Peyer's patch (tissue), 4 donors: Measurements from ENCODE around the gene CFAP70. TPM values are rescaled to one million over a fixed set of nuclear protein-coding genes. Genes with fewer than 3 reads are reported as not detected.
A peak's percentile ranks its signal among the peaks of the same experiment; 100 is the strongest.

Experiments
- DNase-seq, 3 donors: peaks; one replicate each; pipeline ENCODE4 v3.0.0-alpha.2; 2017 to 2019
- H3K27ac ChIP-seq, 4 donors: fragments of 200-600 bp; sonication (generic); one replicate each; pipeline ENCODE4 v1.5.1; 2016 to 2019
- H3K27me3 ChIP-seq, 2 donors: fragments of 200-600 bp; sonication (generic); one replicate each; pipeline ENCODE4 v1.5.1; 2019
- H3K36me3 ChIP-seq, 3 donors: fragments of 200-600 bp; sonication (generic); one replicate each; pipeline ENCODE4 v1.5.1; 2016 to 2019
- H3K4me1 ChIP-seq, 4 donors: fragments of 200-600 bp; sonication (generic); one replicate each; pipeline ENCODE4 v1.5.1; 2016 to 2019
- H3K4me3 ChIP-seq, 4 donors: fragments of 200-600 bp; sonication (generic); 1 replicate in 3 of 4; 2 replicates in 1 of 4; pipeline ENCODE4 v1.5.1; 2016 to 2019; ENCODE audit warnings: mild to moderate bottlenecking in 1 of 4
- H3K9me3 ChIP-seq, 4 donors: fragments of 200-600 bp; sonication (generic); one replicate each; pipeline ENCODE4 v1.5.1; 2016 to 2019; ENCODE audit warnings: mild to moderate bottlenecking in 1 of 4
- POLR2A ChIP-seq, 2 donors: fragments of 450-650 bp; IDR thresholded peaks; one replicate each; pipeline ENCODE4 v1.5.1; 2017; ENCODE audit warnings: antibody characterized with exemption in 2 of 2, mild to moderate bottlenecking in 2 of 2, moderate library complexity in 2 of 2
- total RNA-seq, 4 donors: library from RNA; depleted of rRNA; stranded (reverse); fragments of >200 nt; gene quantifications; one replicate each; pipeline ENCODE4 v1.1.0, GENCODE V29; 2016
- TF ChIP-seq, protein P1 (sequence below), 6 experiments: fragments of 450-650 bp in 4 of 6; fragments of 200-600 bp in 2 of 6; sonication (generic) in 1 of 6; IDR thresholded peaks; one replicate each; pipeline ENCODE4 v1.5.1; 2017 to 2019; ENCODE audit warnings: antibody characterized with exemption in 6 of 6, mild to moderate bottlenecking in 3 of 6, moderate library complexity in 1 of 6

The CFAP70 gene
- total RNA-seq, 4 donors from 2014 or later, result 0.88 to 5.8 (median 2.5) TPM

DNA sequence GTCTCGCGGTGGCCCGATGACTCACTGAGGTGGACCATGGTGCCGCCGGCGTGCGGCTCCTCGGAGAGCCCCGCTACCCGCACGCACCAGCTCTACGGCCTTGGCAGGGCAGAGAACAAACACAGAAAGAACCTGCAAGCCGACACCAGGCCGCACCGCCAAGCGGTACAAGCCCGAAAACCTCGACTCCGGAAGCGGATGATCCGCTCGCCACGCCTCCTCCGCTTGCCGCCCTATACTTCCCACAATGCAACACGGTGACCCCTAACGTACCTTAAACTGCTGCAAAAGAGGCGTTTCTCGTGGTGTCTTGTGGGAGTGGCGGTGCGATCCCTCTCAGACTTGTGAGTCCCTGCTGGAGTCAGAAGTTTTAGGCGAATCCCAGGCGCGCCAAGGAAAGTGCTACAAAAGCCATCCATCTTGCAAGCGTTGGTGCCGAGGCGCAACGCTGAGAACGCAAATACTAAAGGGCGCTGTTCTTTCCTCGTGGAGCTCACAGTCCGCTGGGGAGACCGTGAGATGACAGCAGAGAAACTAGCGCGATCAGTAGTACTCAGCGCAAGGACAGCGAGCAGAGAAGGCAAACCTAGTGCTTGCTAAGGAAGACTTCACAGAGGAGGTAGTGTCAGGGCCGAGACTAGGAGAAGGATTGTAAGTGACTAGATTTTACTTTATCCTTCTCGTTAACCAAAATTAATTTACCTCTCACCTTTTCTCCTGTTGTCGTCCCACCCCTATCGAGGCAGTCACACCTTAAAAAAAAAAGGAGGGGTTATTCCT is 106.0 kb downstream of the CFAP70 start, which contains the start of gene MRPS16:
MRPS16 (minus strand) TSS at position 200 of the 780 bp plus-strand sequence; CDS start at position 38, 162 bp downstream.
- H3K9me3 ChIP-seq, result no peaks in the 10 kb centered on the region
- peaks cover 0 to 21% (median 0%) of the 10 kb centered on the region in 3 donors for H3K36me3 ChIP-seq
- peak; percentile 72 to 76 for TF ChIP-seq POLR2A (IDR thresholded peaks at IDR 0.05)
- TF ChIP-seq, protein P1, sequence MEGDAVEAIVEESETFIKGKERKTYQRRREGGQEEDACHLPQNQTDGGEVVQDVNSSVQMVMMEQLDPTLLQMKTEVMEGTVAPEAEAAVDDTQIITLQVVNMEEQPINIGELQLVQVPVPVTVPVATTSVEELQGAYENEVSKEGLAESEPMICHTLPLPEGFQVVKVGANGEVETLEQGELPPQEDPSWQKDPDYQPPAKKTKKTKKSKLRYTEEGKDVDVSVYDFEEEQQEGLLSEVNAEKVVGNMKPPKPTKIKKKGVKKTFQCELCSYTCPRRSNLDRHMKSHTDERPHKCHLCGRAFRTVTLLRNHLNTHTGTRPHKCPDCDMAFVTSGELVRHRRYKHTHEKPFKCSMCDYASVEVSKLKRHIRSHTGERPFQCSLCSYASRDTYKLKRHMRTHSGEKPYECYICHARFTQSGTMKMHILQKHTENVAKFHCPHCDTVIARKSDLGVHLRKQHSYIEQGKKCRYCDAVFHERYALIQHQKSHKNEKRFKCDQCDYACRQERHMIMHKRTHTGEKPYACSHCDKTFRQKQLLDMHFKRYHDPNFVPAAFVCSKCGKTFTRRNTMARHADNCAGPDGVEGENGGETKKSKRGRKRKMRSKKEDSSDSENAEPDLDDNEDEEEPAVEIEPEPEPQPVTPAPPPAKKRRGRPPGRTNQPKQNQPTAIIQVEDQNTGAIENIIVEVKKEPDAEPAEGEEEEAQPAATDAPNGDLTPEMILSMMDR (IDR thresholded peaks at IDR 0.05), result no peak
- H3K4me1 ChIP-seq, result peaks cover 0 to 28% (median 9%) of the 10 kb centered on the region in 4 donors
- no peaks in the 10 kb centered on the region for H3K27me3 ChIP-seq
- peak; percentile 93 to 98 (median 95) for DNase-seq
- peak within 1 kb of the TSS; percentile 67 to 79 (median 68) for H3K4me3 ChIP-seq
- peak within 1 kb of the TSS; percentile 84 to 92 (median 88) for H3K27ac ChIP-seq

DNA sequence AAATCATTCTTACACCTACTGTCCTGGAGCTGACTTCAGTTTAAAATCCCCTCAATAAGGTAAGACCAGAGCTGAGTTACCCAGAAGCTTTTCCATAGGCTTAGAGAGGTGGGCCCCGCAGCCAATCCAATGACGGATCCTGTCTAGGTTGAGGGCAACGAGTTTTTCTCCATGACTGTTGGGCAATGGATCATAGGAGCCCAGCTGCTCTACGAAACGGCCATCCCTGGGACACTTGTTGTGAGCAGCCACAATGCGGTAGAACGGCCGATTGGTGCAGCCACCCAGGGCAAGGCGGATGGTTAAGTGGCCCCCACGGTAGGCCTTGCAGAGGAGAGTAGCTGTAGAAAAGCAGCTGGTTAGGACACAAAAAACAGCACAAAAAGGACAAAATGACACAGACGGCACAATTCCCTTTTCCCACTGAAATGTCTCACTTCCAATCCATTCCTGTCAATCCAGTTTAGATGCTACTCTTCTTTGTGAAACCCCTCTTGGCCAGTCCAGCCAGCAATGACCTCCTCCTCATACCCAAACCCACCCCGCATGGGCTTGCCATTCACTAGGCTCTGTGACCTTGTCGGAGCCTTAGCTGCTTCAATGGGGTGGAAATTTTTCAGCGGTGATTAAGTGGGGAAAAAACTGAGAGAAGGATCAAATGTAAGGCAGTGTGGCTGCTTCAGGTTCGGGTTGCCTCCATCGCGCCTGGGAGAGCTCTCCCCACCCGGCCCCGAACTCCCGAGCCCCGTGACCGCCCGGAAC is 106.8 kb downstream of the CFAP70 start:
- H3K36me3 ChIP-seq, result peaks cover 0 to 21% (median 0%) of the 10 kb centered on the region in 3 donors
- peak overlapping the region; percentile 67 to 79 (median 68) for H3K4me3 ChIP-seq
- no peaks in the 10 kb centered on the region for H3K9me3 ChIP-seq
- H3K27ac ChIP-seq, result peak overlapping the region; percentile 84 to 92 (median 88)
- no peaks in the 10 kb centered on the region for H3K27me3 ChIP-seq
- no peak for TF ChIP-seq POLR2A (IDR thresholded peaks at IDR 0.05)
- TF ChIP-seq, protein P1 (IDR thresholded peaks at IDR 0.05), result no peak
- no peak for DNase-seq
- H3K4me1 ChIP-seq, result peaks cover 0 to 30% (median 10%) of the 10 kb centered on the region in 4 donors

DNA sequence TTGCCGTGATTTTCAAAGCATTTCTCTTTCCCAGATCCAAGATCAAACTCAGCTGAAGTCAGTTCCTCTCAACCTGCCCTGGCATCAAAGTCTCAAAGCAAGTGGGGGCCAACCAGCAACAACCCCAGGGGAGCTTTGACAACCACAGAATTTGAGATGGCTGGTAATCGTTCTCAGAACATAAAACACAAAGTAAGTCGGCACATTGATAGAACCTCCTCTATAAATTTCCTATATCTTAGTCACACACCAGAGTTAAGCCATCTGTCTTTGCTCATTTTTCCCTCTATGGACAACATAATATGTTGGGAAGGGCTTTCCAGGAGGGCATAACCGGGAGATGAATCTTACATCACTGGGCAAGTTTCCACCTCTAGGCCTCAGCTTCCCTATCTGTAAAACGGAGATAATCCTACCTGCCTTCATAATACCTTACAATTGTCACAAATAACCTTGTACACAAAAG is 110.4 kb downstream of the CFAP70 start:
- H3K36me3 ChIP-seq, result peaks cover 0 to 32% (median 0%) of the 10 kb centered on the region in 3 donors
- DNase-seq, result no peak
- TF ChIP-seq POLR2A (IDR thresholded peaks at IDR 0.05), result no peak
- TF ChIP-seq, protein P1 (IDR thresholded peaks at IDR 0.05), result no peak
- no peaks in the 10 kb centered on the region for H3K9me3 ChIP-seq
- peaks cover 0 to 39% (median 13%) of the 10 kb centered on the region in 4 donors for H3K4me1 ChIP-seq
- H3K4me3 ChIP-seq, result no peak overlapping the region
- H3K27me3 ChIP-seq, result no peaks in the 10 kb centered on the region
- H3K27ac ChIP-seq, result peak overlapping the region in 1 of 4 donors; percentile 93

DNA sequence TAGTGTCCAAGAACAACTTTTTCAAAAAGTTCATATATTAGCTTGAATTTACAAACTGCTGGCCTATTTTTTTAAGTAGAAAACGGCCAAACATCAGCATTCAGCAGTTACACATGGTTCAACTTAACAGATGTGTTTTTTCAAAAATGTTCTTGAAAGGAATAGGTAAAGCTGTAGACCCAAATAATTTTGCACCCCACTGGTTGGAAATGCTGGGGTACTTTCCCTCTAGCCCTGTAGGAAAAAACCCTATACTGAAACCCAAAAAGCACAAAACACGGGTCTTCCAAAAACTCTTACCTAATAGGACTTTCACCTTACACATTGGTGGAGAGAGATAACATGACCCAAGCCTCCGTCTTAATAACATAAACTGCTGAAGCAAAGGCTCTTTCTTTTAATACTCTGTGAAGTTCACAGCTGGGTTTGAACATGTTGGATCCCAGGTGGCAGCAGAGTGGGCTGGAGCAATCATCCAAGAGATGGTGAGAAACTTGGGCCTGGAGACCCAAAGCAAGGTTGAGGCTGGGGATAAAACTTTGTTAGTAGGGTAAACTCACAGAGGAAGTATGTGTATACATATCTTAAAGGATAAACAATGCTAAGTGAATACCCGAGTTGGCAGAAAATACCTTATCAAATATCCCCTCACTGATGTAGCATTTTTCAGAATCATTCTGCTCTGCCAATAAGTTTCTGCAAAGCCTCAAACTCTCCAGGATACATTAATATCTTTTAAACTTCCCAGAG is 111.0 kb downstream of the CFAP70 start:
- Histone ChIP-seq H3K4me3 (peak overlapping the region; percentile 66 to 90 (median 82)), H3K36me3 (peaks cover 0 to 38% (median 0%) of the 10 kb centered on the region in 3 donors)

More for the DNA sequence above, 111.0 kb downstream of the CFAP70 start:
- Histone ChIP-seq H3K9me3 (no peaks in the 10 kb centered on the region), H3K27ac (peak overlapping the region; percentile 82 to 93 (median 88)), H3K4me1 (peaks cover 0 to 37% (median 13%) of the 10 kb centered on the region in 4 donors), H3K27me3 (no peaks in the 10 kb centered on the region)
- no peak for DNase-seq
- no peak for TF ChIP-seq POLR2A (IDR thresholded peaks at IDR 0.05)
- TF ChIP-seq, protein P1 (IDR thresholded peaks at IDR 0.05), result no peak
